ENCODE data around the gene ETV4. TPM values are rescaled to one million over a fixed set of nuclear protein-coding genes. Genes with fewer than 3 reads are reported as not detected.

ETV4 gene
- total RNA-seq, 3 donors from 2014 or later, result 2.0 to 2.9 TPM; not detected in 1

DNA sequence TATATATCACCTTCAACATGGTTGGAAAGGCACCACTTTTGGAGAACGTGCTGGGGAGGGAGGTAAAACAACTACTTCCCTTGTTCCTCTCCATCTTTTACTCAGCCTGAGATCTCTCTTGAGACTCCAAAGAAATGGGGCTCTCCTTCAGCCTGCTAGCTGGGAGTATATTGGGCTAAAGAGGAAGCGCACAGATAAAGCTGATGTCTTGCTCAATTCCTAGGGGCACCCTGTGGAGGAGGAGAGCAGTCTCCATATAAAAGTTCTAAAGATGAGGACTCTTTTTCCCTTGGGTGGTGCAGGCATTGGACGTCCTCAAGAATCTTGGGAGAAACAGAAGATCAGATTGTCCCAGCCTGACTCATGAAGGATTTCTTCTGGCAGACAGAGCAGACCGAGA lies 4.6 kb upstream of the ETV4 start:
- no peak overlapping the region for H3K27ac ChIP-seq
- TF ChIP-seq, protein P1, sequence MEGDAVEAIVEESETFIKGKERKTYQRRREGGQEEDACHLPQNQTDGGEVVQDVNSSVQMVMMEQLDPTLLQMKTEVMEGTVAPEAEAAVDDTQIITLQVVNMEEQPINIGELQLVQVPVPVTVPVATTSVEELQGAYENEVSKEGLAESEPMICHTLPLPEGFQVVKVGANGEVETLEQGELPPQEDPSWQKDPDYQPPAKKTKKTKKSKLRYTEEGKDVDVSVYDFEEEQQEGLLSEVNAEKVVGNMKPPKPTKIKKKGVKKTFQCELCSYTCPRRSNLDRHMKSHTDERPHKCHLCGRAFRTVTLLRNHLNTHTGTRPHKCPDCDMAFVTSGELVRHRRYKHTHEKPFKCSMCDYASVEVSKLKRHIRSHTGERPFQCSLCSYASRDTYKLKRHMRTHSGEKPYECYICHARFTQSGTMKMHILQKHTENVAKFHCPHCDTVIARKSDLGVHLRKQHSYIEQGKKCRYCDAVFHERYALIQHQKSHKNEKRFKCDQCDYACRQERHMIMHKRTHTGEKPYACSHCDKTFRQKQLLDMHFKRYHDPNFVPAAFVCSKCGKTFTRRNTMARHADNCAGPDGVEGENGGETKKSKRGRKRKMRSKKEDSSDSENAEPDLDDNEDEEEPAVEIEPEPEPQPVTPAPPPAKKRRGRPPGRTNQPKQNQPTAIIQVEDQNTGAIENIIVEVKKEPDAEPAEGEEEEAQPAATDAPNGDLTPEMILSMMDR (IDR thresholded peaks at IDR 0.05), result no peak
- TF ChIP-seq POLR2AphosphoS5 (IDR thresholded peaks at IDR 0.05), result no peak
- no peak for TF ChIP-seq POLR2A (IDR thresholded peaks at IDR 0.05)
- DNase-seq (ENCODE audit: low spot score in 2 of 2), result no peak
- no peaks in the 10 kb centered on the region for H3K9me3 ChIP-seq
- no peaks in the 10 kb centered on the region for H3K27me3 ChIP-seq
- H3K4me3 ChIP-seq, result no peak overlapping the region
- intact Hi-C loops (cut with DNase I; ENCODE audit: low total_unique reads), result loop anchor here (5.0 kb wide), 1 partner anchor 513 kb away; no protein-coding TSS in a partner anchor
- H3K36me3 ChIP-seq, result no peaks in the 10 kb centered on the region
- H3K4me1 ChIP-seq, result peaks cover 0 to 9% of the 10 kb centered on the region in 2 donors

DNA sequence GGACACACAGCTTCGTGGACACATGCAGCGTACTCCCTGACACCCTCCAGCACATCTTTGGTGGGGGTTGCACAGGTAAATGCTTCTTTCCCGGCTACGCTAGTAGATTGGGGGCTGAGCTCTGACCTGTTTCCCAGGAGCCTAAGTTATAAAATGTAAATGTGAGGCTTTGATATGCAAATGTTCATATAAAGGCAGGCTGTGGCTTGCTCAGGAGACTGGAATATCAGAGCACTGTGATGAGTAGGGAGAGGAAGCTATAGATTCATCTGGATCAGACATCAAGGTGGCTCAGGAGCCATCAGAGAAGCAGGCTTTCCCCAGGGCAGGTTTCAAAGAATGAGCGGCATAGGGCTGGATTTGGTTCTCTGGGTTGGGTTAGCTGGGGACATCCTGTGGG lies 3.4 kb upstream of the ETV4 start:
- no peak overlapping the region for H3K4me3 ChIP-seq
- intact Hi-C loops (cut with DNase I; ENCODE audit: low total_unique reads), result no loop called here
- no peaks in the 10 kb centered on the region for H3K27me3 ChIP-seq
- H3K36me3 ChIP-seq, result no peaks in the 10 kb centered on the region
- H3K27ac ChIP-seq, result no peak overlapping the region
- no peak for DNase-seq (ENCODE audit: low spot score in 2 of 2)
- no peaks in the 10 kb centered on the region for H3K9me3 ChIP-seq
- H3K4me1 ChIP-seq, result peaks cover 0 to 9% of the 10 kb centered on the region in 2 donors
- TF ChIP-seq POLR2AphosphoS5 (IDR thresholded peaks at IDR 0.05) (no peak), POLR2A (IDR thresholded peaks at IDR 0.05) (no peak)
- TF ChIP-seq, protein P1 (IDR thresholded peaks at IDR 0.05), result no peak

DNA sequence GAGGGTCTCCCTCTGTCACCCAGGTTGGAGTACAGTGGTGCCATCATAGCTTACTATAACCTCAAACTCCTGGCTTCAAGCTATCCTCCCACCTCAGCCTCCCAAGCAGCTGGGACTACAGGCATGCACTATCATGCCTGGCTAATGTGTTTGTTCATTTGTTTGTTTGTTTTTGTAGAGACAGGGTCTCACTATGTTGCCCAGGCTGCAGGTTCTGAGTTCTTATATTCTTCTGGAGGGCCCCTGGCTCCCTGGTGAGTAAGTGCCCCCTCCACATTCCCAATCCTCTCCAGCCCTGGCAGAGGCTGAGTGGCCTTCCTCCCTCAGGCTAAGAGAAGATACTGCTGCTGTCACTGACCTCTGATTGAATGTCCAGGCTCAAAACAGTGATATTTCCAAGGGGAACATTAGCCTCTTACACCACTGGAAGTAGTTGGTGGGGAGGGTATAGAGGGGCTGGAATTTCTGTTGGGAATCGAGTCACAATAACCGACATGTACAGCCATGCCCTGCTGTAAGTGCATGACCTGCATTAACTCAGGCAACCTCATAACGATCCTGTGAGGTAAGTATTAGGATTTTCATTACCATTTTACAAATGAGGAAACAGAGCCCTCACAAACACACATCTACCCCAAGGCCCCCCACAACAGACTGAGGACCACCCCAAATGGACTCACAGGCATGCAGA lies 2.7 kb upstream of the ETV4 start:
- Histone ChIP-seq H3K4me1 (peaks cover 0 to 9% of the 10 kb centered on the region in 2 donors), H3K27ac (no peak overlapping the region), H3K36me3 (no peaks in the 10 kb centered on the region), H3K4me3 (no peak overlapping the region), H3K9me3 (no peaks in the 10 kb centered on the region), H3K27me3 (no peaks in the 10 kb centered on the region)
- no peak for TF ChIP-seq POLR2A (IDR thresholded peaks at IDR 0.05)
- no peak for TF ChIP-seq POLR2AphosphoS5 (IDR thresholded peaks at IDR 0.05)
- TF ChIP-seq, protein P1 (IDR thresholded peaks at IDR 0.05), result no peak
- intact Hi-C loops (cut with DNase I; ENCODE audit: low total_unique reads), result no loop called here
- DNase-seq (ENCODE audit: low spot score in 2 of 2), result no peak

DNA sequence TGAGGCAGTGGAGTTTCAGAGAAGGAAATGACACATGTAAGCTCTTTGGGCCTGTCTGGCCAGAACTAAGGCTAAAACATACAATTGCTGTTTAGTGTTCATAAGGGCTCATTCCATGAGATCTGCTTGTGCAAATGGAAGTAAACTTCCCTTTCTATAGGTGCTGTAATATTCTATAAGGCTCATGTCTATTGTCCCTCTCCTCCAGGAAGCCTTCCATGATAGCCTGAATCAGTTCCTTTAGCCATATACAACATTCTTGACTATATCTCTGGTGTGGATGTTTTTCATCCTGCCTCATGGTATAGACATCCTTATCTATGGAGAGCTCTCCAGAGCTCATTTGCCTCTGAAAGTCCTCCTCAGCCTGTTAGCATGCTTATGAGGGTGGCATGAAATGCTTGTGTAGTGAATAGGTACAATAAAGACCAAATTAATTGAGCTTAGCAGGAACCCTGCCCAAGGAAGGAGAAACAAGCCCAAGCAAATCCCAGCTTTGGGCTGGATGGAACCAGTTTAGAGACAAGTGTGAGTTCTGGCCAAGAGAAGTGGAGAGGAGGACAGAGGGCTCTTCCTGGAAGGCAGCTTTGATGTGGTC lies 1.6 kb upstream of the ETV4 start:
- no peak for DNase-seq (ENCODE audit: low spot score in 2 of 2)
- Histone ChIP-seq H3K27ac (no peak overlapping the region), H3K4me1 (peaks cover 0 to 9% of the 10 kb centered on the region in 2 donors), H3K27me3 (no peaks in the 10 kb centered on the region), H3K9me3 (no peaks in the 10 kb centered on the region), H3K36me3 (no peaks in the 10 kb centered on the region), H3K4me3 (no peak overlapping the region)
- intact Hi-C loops (cut with DNase I; ENCODE audit: low total_unique reads), result no loop called here
- TF ChIP-seq POLR2AphosphoS5 (IDR thresholded peaks at IDR 0.05) (no peak), POLR2A (IDR thresholded peaks at IDR 0.05) (no peak)
- TF ChIP-seq, protein P1 (IDR thresholded peaks at IDR 0.05), result no peak

DNA sequence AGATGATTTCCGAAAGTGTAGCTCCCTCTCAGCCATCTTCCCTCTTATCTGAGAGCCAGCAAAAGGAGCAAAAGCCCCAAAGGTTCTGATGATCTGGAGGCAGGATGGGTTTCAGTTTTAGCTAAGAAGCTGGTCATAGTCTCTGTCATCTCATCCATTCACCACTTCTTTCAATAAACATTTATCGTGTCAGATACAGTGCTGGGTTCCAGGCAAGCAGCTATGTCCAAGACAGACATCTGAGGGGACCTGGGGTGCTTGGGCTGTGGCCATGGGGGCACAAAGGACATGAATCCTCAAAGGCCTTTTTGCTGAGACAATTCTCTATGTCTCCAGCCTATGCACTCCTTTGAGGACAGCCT lies 1.0 kb upstream of the ETV4 start:
- intact Hi-C loops (cut with DNase I; ENCODE audit: low total_unique reads), result no loop called here
- Histone ChIP-seq H3K9me3 (no peaks in the 10 kb centered on the region), H3K27me3 (no peaks in the 10 kb centered on the region), H3K4me1 (peaks cover 0 to 9% of the 10 kb centered on the region in 2 donors), H3K27ac (no peak overlapping the region), H3K36me3 (no peaks in the 10 kb centered on the region), H3K4me3 (no peak overlapping the region)
- no peak for DNase-seq (ENCODE audit: low spot score in 2 of 2)
- TF ChIP-seq POLR2A (IDR thresholded peaks at IDR 0.05), result no peak
- TF ChIP-seq, protein P1 (IDR thresholded peaks at IDR 0.05), result no peak

Measured in breast epithelium (tissue), 4 donors.